ENCODE results near the gene PTPRT. TPM values are rescaled to one million over a fixed set of nuclear protein-coding genes. Genes with fewer than 3 reads are reported as not detected.

PTPRT gene
- polyA plus RNA-seq, 1 of the 3 experiments (the other 2 are of a cell fraction): not detected

- no peak overlapping the region for H3K4me3 ChIP-seq (ENCODE audit: low read depth in 2 of 2, low read length in 1 of 2)
- CTCF ChIA-PET: interaction anchor here (1.6 kb wide), 1 partner anchor 10 kb away, joined by 5 read pairs; no protein-coding TSS in a partner anchor
- WGBS (ENCODE audit: low lambda C conversion rate): 0% methylated on average over 1 of the region's 1 CpG
Measured at GRCh38 chr20:42158272-42158671, 1031.4 kb downstream of the PTPRT start.

GRCh38 chr20:42155586-42155985 lies 1034.1 kb downstream of the PTPRT start:
- Histone ChIP-seq H3K79me2 (ENCODE audit: insufficient read depth) (no peaks in the 10 kb centered on the region), H3K4me2 (no peak overlapping the region), H3F3A (replicated peaks; ENCODE audit: insufficient read depth) (no peaks in the 10 kb centered on the region), H2AFZ (ENCODE audit: low read depth) (no peak overlapping the region), H3K27me3 (ENCODE audit: insufficient read depth) (no peaks in the 10 kb centered on the region), H3K9ac (no peak overlapping the region), H3K4me1 (ENCODE audit: control insufficient read depth in 1 of 2, insufficient read depth in 2 of 2, low read depth in 1 of 2, low read length in 1 of 2) (peaks cover 0 to 4% of the 10 kb centered on the region in 2 experiments; a peak in 2 of 4 replicates), H3K27ac (ENCODE audit: low read depth in 2 of 2, low read length in 1 of 2) (no peak overlapping the region), H3K9me2 (no peaks in the 10 kb centered on the region), H3K9me3 (no peaks in the 10 kb centered on the region), H3K4me3 (ENCODE audit: low read depth in 2 of 2, low read length in 1 of 2) (no peak overlapping the region), H4K20me1 (ENCODE audit: insufficient read depth) (no peaks in the 10 kb centered on the region), H3K36me3 (replicated peaks in 1 of 2; ENCODE audit: control insufficient read depth in 1 of 2, insufficient read depth in 2 of 2, low read length in 1 of 2) (no peaks in the 10 kb centered on the region)
- TF ChIP-seq EZH2phosphoT487 (IDR thresholded peaks at IDR 0.05; ENCODE audit: borderline replicate concordance, low read depth): no peak
- no peak for TF ChIP-seq ZBTB33 (IDR thresholded peaks at IDR 0.05; ENCODE audit: borderline replicate concordance, low read depth)
- no peak for TF ChIP-seq RCOR1 (IDR thresholded peaks at IDR 0.05; ENCODE audit: low read length)
- TF ChIP-seq MXI1 (IDR thresholded peaks at IDR 0.05; ENCODE audit: low read depth, low read length): no peak
- no peak for TF ChIP-seq YY1 (IDR thresholded peaks at IDR 0.05; ENCODE audit: low read depth)
- TF ChIP-seq TCF12 (IDR thresholded peaks at IDR 0.05): no peak
- 15% methylated on average over 4 of the region's 4 CpGs for WGBS (ENCODE audit: low lambda C conversion rate)
- no peak for DNase-seq
- ChIA-PET CTCF (interaction anchor here (1.1 to 1.4 kb wide), 2 partner anchors 27 to 127 kb away, joined by 3 to 4 read pairs; no protein-coding TSS in a partner anchor), POLR2A (no interaction called here)

More at GRCh38 chr20:42158272-42158671, 1031.4 kb downstream of the PTPRT start:
- DNase-seq: peak; percentile 9
- no peaks in the 10 kb centered on the region for H3F3A ChIP-seq (replicated peaks; ENCODE audit: insufficient read depth)
- no peak overlapping the region for H2AFZ ChIP-seq (ENCODE audit: low read depth)
- POLR2A ChIA-PET: no interaction called here
- no peaks in the 10 kb centered on the region for H3K27me3 ChIP-seq (ENCODE audit: insufficient read depth)
- no peak for TF ChIP-seq FOSL2 (IDR thresholded peaks at IDR 0.05; ENCODE audit: borderline replicate concordance, low read depth)
- no peak for TF ChIP-seq MXI1 (IDR thresholded peaks at IDR 0.05; ENCODE audit: low read depth, low read length)
- TF ChIP-seq USF2 (IDR thresholded peaks at IDR 0.05; ENCODE audit: borderline replicate concordance, low read depth, low read length): no peak
- no peak for TF ChIP-seq RCOR1 (IDR thresholded peaks at IDR 0.05; ENCODE audit: low read length)
- no peak overlapping the region for H3K9ac ChIP-seq
- H3K27ac ChIP-seq (ENCODE audit: low read depth in 2 of 2, low read length in 1 of 2): peak overlapping the region in 1 of 2 experiments; percentile 16; a peak in 1 of 4 replicates
- H3K4me2 ChIP-seq: no peak overlapping the region
- no peaks in the 10 kb centered on the region for H3K79me2 ChIP-seq (ENCODE audit: insufficient read depth)
- H3K9me2 ChIP-seq: no peaks in the 10 kb centered on the region
- no peaks in the 10 kb centered on the region for H3K36me3 ChIP-seq (replicated peaks in 1 of 2; ENCODE audit: control insufficient read depth in 1 of 2, insufficient read depth in 2 of 2, low read length in 1 of 2)
- H3K4me1 ChIP-seq (ENCODE audit: control insufficient read depth in 1 of 2, insufficient read depth in 2 of 2, low read depth in 1 of 2, low read length in 1 of 2): peaks cover 0 to 4% of the 10 kb centered on the region in 2 experiments; a peak in 2 of 4 replicates
- H4K20me1 ChIP-seq (ENCODE audit: insufficient read depth): no peaks in the 10 kb centered on the region
- no peaks in the 10 kb centered on the region for H3K9me3 ChIP-seq

Measured in SK-N-SH (cell line).